Activated T-cell treated with anti-CD3 and anti-CD28 coated beads, Interleukin-2, amount 50 U/mL, for 4 hours (primary cell): ENCODE results near the gene RASGEF1C. TPM values are rescaled to one million over a fixed set of nuclear protein-coding genes. Genes with fewer than 3 reads are reported as not detected.
"Not testable (repeated sequence)": the region's sequence is repeated elsewhere in the genome, so short reads cannot be mapped to it uniquely, and the experiment has no call there.

ENCODE experiments used
- ATAC-seq, 2 donors: fragments of 200-7000 bp; cut with Tn5 transposase; one replicate each; pipeline ENCODE4 v1.10.0; 2021
- DNase-seq: peaks from one replicate; pipeline ENCODE4 v3.0.0-alpha.2; 2020
- H3K27me3 Mint-ChIP-seq: one replicate; pipeline ENCODE4 v1.8.0; 2021; ENCODE audit warnings: low read depth, mixed read lengths
- H3K36me3 Mint-ChIP-seq: one replicate; pipeline ENCODE4 v1.8.0; 2022; ENCODE audit warnings: mixed read lengths; ENCODE audit not compliant: insufficient read depth
- H3K4me1 Mint-ChIP-seq: one replicate; pipeline ENCODE4 v1.8.0; 2021; ENCODE audit warnings: low read depth, mixed read lengths
- H3K4me3 Mint-ChIP-seq: one replicate; pipeline ENCODE4 v1.8.0; 2021; ENCODE audit warnings: mild to moderate bottlenecking, moderate library complexity, mixed read lengths
- H3K9me3 Mint-ChIP-seq: one replicate; pipeline ENCODE4 v1.8.0; 2021; ENCODE audit warnings: mixed read lengths
- total RNA-seq, 3 donors: library from RNA; stranded (reverse); gene quantifications; one replicate each; pipeline ENCODE4 v1.2.1, GENCODE V29; 2021

Gene RASGEF1C
- total RNA-seq, 3 donors from 2014 or later, result not detected

- Mint-ChIP-seq H3K27me3 (peaks cover 10% of the 10 kb centered on the region), H3K9me3 (peaks cover 41% of the 10 kb centered on the region), H3K4me1 (no peaks in the 10 kb centered on the region), H3K36me3 (peaks cover 3% of the 10 kb centered on the region), H3K4me3 (no peak overlapping the region)
- no peak for ATAC-seq
- DNase-seq, result no peak
These were observed 7.0 kb upstream of the RASGEF1C start for GRCh38 chr5:180215783-180216630.

- H3K4me1 Mint-ChIP-seq, result no peaks in the 10 kb centered on the region
- ATAC-seq, result no peak
- peaks cover 18% of the 10 kb centered on the region for H3K27me3 Mint-ChIP-seq
- no peak overlapping the region for H3K4me3 Mint-ChIP-seq
- no peak for DNase-seq
- H3K9me3 Mint-ChIP-seq, result peaks cover 37% of the 10 kb centered on the region
- H3K36me3 Mint-ChIP-seq, result peaks cover 3% of the 10 kb centered on the region
These were observed 6.1 kb upstream of the RASGEF1C start for GRCh38 chr5:180214870-180215770.

DNA sequence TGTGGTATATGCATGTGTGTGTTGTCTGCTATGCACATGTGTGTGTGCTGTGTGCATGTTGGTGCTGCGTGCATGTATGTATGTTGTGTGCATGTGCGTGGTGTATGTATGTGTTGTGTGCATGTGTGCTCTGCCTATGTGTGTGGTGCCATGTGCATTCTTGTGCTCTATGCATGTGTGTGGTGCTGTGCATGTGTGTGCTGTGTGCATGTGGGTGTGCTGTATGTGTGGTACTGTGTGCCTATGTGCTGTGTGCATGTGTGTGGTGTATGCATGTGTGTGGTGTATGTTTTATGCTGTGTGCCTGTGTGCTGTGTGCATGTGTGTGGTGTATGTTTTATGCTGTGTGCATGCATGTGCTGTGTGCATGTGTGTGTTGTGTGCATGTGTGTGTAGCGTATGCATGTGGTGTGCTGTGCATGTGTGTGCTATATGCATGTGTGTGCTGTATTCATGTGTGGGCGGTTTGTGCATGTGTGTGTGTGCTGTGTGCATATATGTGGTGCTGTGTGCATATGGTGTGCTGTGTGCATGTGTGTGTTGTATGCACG, 4.7 kb upstream of the RASGEF1C start:
- ATAC-seq, result no peak
- H3K4me3 Mint-ChIP-seq, result no peak overlapping the region
- no peaks in the 10 kb centered on the region for H3K36me3 Mint-ChIP-seq
- no peak for DNase-seq
- H3K27me3 Mint-ChIP-seq, result peaks cover 24% of the 10 kb centered on the region
- H3K9me3 Mint-ChIP-seq, result peaks cover 24% of the 10 kb centered on the region
- peaks cover 1% of the 10 kb centered on the region for H3K4me1 Mint-ChIP-seq

DNA sequence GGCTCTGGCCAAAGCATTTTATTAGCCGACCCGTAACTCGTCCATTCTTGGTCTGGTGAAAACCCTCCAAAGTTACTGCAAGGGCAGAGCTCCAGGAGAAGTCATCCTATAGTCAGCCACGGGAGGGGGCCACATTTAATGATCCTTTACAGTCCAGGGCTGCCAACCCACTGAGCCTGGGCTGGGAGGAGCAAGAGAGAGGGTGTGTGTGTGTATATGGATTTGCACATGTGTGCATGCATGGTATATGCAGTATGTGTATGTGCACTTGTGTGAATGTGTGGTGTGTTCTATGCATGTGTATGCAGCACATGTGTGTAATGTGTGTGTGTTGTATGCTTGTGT, 4.2 kb upstream of the RASGEF1C start:
- H3K4me1 Mint-ChIP-seq, result peaks cover 4% of the 10 kb centered on the region
- DNase-seq (no peak), ATAC-seq (no peak)
- no peak overlapping the region for H3K4me3 Mint-ChIP-seq
- H3K36me3 Mint-ChIP-seq, result no peaks in the 10 kb centered on the region
- peaks cover 19% of the 10 kb centered on the region for H3K9me3 Mint-ChIP-seq
- H3K27me3 Mint-ChIP-seq, result peaks cover 28% of the 10 kb centered on the region

GRCh38 chr5:180212363-180213255, 3.6 kb upstream of the RASGEF1C start:
- Mint-ChIP-seq H3K9me3 (peaks cover 14% of the 10 kb centered on the region), H3K27me3 (peaks cover 34% of the 10 kb centered on the region), H3K4me1 (peaks cover 7% of the 10 kb centered on the region), H3K36me3 (no peaks in the 10 kb centered on the region), H3K4me3 (no peak overlapping the region)
- DNase-seq (no peak), ATAC-seq (no peak)

GRCh38 chr5:180211761-180212035, 2.7 kb upstream of the RASGEF1C start:
- peaks cover 42% of the 10 kb centered on the region for H3K27me3 Mint-ChIP-seq
- no peaks in the 10 kb centered on the region for H3K36me3 Mint-ChIP-seq
- no peak overlapping the region for H3K4me3 Mint-ChIP-seq
- peaks cover 7% of the 10 kb centered on the region for H3K4me1 Mint-ChIP-seq
- ATAC-seq (no peak), DNase-seq (no peak)
- peaks cover 14% of the 10 kb centered on the region for H3K9me3 Mint-ChIP-seq

- Mint-ChIP-seq H3K36me3 (no peaks in the 10 kb centered on the region), H3K27me3 (peaks cover 44% of the 10 kb centered on the region), H3K4me3 (no peak overlapping the region), H3K9me3 (peaks cover 13% of the 10 kb centered on the region), H3K4me1 (peaks cover 7% of the 10 kb centered on the region)
- ATAC-seq, result no peak
- DNase-seq, result no peak
These were observed 2.1 kb upstream of the RASGEF1C start for GRCh38 chr5:180210961-180211760.

- not testable (repeated sequence) for ATAC-seq, H3K4me1 Mint-ChIP-seq, H3K36me3 Mint-ChIP-seq, H3K9me3 Mint-ChIP-seq, DNase-seq
- Mint-ChIP-seq H3K27me3 (peaks cover 44% of the 10 kb centered on the region), H3K4me3 (peak overlapping the region; percentile 40)
These were observed 1.1 kb upstream of the RASGEF1C start for GRCh38 chr5:180210077-180210476.

GRCh38 chr5:180208435-180209081, 453 bp downstream of the RASGEF1C start:
- H3K4me3 Mint-ChIP-seq, result peak overlapping the region; percentile 64
- H3K27me3 Mint-ChIP-seq, result peaks cover 46% of the 10 kb centered on the region
- DNase-seq (no peak), ATAC-seq (peak; percentile 47 to 63)
- no peaks in the 10 kb centered on the region for H3K9me3 Mint-ChIP-seq
- peaks cover 7% of the 10 kb centered on the region for H3K4me1 Mint-ChIP-seq
- H3K36me3 Mint-ChIP-seq, result no peaks in the 10 kb centered on the region

GRCh38 chr5:180208038-180208434, 975 bp downstream of the RASGEF1C start:
- H3K4me3 Mint-ChIP-seq, result peak overlapping the region; percentile 64
- no peak for ATAC-seq
- peaks cover 7% of the 10 kb centered on the region for H3K4me1 Mint-ChIP-seq
- no peaks in the 10 kb centered on the region for H3K36me3 Mint-ChIP-seq
- peaks cover 46% of the 10 kb centered on the region for H3K27me3 Mint-ChIP-seq
- no peaks in the 10 kb centered on the region for H3K9me3 Mint-ChIP-seq
- no peak for DNase-seq

GRCh38 chr5:180207593-180207992, 1.4 kb downstream of the RASGEF1C start:
- H3K4me1 Mint-ChIP-seq, result peaks cover 7% of the 10 kb centered on the region
- no peaks in the 10 kb centered on the region for H3K9me3 Mint-ChIP-seq
- peaks cover 44% of the 10 kb centered on the region for H3K27me3 Mint-ChIP-seq
- no peaks in the 10 kb centered on the region for H3K36me3 Mint-ChIP-seq
- no peak overlapping the region for H3K4me3 Mint-ChIP-seq
- no peak for ATAC-seq
- DNase-seq, result no peak

- Mint-ChIP-seq H3K4me3 (peak overlapping the region; percentile 40), H3K9me3 (no peaks in the 10 kb centered on the region), H3K36me3 (no peaks in the 10 kb centered on the region), H3K27me3 (peaks cover 42% of the 10 kb centered on the region), H3K4me1 (peaks cover 7% of the 10 kb centered on the region)
- no peak for DNase-seq
- no peak for ATAC-seq
These were observed 2.0 kb downstream of the RASGEF1C start for GRCh38 chr5:180206993-180207392.

DNA sequence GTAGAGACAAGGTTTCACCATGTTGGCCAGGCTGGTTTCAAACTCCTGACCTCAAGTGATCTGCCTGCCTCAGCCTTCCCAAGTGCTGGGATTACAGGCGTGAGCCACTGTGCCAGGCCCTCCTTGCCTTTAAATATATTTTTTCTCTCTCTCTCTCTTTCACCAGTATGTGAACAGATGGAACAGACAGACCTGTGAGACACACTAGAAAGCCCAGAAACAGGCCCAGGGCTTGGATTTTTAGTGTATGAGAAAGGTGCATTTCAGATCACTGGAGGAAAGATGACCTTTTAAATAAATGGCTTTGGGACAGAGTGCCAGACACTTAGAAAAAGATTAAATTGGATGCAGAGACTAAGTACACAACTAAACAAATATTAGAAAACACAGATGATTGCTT, 3.1 kb downstream of the RASGEF1C start:
- Mint-ChIP-seq H3K4me3 (no peak overlapping the region), H3K9me3 (no peaks in the 10 kb centered on the region), H3K27me3 (peaks cover 40% of the 10 kb centered on the region), H3K36me3 (no peaks in the 10 kb centered on the region), H3K4me1 (peaks cover 7% of the 10 kb centered on the region)
- DNase-seq (no peak), ATAC-seq (no peak)
